Keratinocyte (primary cell): Measurements from ENCODE around the gene TAS2R16.

Experiments
- CTCF ChIP-seq, 3 experiments: IDR thresholded peaks in 1 of 3; conservative IDR thresholded peaks in 1 of 3; optimal IDR thresholded peaks in 1 of 3; 2 replicates in 2 of 3; 3 replicates in 1 of 3; pipeline versions ENCODE3 to v1.5.1; 2011; ENCODE audit warnings: low read length in 3 of 3, mild to moderate bottlenecking in 3 of 3, moderate library complexity in 2 of 3, control low read depth in 1 of 3, inconsistent platforms in 1 of 3; ENCODE audit not compliant: insufficient read depth in 2 of 3; ENCODE audit errors: extremely low read depth in 1 of 3
- EZH2 ChIP-seq: IDR thresholded peaks from one replicate; pipeline ENCODE4 v1.6.1; 2012; ENCODE audit warnings: inconsistent platforms, mild to moderate bottlenecking, low read length, moderate library complexity

DNA sequence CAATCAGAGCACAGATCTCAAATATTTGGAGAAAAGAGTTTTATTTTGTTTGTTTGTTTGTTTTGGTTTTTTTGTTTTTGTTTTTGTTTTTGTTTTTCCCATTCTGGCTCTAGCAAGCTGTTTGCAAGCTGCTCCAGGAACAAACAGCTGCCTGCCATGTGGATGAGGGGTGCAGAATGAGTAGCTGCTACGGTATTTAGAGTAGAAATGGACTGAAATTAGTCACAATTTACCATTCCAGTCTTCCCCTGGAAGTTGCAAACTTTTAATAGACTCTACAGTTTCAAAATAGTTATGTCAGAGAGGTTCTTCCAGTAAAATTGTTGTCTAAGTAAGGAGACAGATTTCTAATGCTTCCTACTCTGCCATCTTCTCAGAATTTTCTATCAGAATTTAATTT is 27.1 kb upstream of the TAS2R16 start:
- TF ChIP-seq CTCF (optimal IDR thresholded peaks at IDR 0.05 in 1 of 3, IDR thresholded peaks at IDR 0.05 in 1 of 3, conservative IDR thresholded peaks at IDR 0.05 in 1 of 3; ENCODE audit: extremely low read depth in 1 of 3, insufficient read depth in 2 of 3, low read length in 3 of 3) (no peak), EZH2 (no peak)
